GM19043 (cell line): ENCODE measurements around the gene ADGRD1.

ENCODE experiments used
- ATAC-seq: cut with Tn5 transposase; IDR thresholded peaks from one replicate; pipeline ENCODE4 v1.9.1; 2021; ENCODE audit warnings: low read depth; ENCODE audit not compliant: unreplicated experiment

The ADGRD1 gene

DNA sequence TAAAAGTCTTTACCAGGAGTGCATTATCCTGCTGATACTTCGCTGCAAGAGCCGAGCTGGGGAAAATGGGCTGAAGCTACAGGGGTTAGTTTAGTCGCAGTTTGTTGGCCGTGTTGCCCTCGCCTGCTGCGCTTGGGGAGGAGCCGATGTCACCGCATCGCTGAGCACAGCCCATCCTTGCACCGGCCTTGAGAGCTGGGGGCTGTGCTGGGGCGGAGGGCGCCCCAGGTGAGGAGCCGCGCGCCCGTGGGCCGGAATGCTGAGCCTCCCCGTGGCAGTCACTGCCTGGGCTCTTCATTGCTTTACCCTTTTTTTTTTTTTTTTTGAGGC is 50.0 kb downstream of the ADGRD1 start:
- no peak for ATAC-seq

DNA sequence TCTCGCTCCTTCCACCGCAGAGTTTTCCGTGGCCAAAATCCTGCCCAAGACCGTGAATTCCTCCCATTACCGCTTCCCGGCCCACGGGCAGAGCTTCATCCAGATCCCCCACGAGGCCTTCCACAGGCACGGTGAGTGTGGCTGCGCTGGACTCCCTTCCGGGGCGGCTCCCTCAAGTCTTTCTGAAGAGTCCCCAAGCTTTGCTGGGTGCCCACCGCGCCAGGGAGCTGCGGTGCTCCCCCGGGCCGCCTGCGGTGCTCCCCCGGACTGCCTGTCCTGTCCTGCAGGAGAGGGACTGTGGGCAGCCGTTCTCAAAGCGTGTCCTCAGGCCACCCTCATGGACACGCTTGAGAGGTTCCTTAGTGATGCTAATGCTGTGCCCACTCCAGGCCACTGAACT is 50.5 kb downstream of the ADGRD1 start:
- ATAC-seq = no peak

DNA sequence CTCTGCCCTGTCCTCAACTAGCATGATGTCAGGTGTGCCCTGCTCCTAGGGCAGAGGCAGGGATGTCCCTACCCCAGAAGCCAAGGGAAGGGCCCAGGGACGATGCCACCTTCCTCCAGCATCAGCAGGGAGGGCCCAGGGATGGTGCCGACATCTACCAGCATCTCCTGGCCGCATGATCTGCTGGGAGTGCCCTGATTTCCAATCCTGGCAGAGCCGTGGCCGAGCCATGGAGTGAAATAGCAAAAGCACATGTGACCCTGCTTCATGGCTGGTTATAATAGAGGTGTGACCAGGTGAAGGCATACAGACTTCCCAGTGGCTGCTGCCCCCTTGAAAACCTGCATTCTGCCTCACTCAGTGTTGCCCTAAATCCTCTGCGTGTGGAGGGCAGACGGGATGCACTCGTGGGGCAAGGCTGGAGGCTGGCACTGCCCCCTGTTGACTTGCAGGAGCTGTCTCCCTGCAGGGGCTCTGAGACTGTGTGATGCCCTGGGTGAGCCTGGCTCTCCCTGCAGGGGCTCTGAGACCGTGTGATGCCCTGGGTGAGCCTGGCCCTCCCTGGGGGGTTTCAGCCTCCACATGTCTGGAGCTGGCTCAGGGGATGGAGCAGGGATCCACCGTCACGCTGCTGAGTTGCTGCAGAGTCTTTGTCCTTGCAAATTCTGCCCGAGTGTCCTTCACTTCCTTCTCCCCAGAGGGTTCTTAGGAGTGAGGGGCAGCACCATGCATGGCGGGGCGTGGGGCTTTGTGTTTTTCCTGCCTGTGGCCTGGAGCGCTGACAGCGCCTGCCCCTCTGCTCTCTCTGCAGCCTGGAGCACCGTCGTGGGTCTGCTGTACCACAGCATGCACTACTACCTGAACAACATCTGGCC is 51.7 kb downstream of the ADGRD1 start:
- no peak for ATAC-seq

- ATAC-seq = no peak
These were observed 52.5 kb downstream of the ADGRD1 start for GRCh38 chr12:131006036-131006735.

DNA sequence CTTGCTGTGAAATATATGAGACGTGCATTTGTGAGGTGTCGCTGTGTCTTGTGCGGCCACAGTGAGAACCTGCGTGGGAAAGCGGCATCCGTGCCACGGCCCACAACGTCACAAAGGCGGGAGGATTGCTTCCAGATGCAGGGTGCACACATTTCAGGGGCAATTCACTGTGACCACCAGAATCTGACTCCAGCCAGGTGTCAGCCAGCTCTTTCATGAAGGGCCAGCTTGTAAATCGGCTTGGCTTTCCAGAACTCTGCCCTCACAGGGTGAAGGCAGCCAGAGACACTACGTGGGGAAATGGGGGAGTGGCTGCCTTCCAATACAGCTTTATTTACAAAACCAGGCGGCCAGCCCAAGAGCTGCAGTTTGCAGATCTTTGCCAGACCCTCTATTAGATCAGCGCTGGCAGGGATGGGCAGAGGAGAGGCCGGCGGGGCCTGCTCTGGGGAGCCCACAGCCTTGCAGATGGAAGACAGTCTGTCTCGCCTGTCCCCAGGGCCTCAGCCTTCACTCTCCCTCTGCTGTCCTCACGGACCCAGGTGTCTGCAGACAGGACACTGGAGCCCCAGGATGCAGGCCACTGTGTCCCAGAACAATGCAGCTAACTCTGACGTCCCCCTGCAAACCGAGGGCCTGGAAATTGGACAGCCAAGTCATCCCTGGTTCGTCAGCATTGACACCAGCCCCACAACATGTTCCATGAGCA is 53.5 kb downstream of the ADGRD1 start:
- ATAC-seq = no peak

DNA sequence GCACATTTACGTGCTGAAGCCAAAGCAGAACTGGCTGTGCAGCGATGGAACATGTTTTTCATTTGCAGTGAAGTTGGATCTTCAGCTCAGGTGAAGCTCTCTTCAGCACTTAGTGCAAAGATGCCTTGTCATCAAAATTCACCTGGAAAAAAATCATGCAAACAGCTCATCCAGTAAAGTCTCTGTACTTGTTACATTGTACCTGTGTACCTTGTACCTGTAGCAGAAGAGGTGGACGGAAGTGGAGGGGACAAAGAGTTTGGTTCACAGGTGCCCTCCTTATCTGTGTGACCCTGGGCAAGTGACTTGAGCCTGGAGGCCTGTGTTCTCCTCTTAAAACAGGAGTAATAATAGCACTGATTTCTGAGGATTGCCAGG is 54.0 kb downstream of the ADGRD1 start:
- no peak for ATAC-seq

DNA sequence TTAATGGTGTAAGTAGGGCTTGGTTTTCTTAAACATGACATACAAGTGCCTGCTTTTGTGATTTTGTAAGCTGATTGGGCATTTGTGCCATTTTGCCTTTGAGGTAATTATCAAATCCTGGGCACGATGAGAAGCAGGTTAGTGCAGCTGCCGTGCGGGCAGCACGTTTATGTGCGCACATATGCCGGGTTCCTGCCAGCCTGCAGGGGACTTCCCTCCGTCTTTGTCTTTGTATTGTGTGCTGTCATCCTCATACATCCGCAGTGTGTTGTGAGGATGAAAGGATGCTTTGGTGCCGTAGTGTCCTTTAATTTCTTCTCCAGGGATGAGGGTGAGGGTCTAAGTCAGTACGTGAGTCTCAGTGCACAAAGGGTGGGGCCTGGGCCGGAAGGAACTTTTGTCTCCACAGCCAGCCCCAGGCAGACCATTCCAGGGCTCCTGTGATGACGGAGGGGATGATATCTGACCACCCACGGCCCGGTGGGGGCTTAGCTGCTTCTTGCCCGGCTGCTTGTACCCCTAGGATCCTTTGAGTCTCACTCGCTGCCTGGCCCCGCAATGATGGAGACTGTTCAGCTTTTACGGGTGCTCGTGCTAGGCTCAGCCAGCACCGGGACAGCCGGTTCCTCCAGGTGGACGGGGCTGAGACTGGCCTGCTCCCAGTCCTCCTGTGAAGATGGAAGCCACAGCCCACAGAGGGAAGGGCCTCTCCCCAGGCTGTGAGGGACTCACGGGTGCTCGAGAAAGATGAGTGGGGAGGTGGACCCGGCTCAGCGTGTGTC is 54.6 kb downstream of the ADGRD1 start:
- ATAC-seq = no peak

DNA sequence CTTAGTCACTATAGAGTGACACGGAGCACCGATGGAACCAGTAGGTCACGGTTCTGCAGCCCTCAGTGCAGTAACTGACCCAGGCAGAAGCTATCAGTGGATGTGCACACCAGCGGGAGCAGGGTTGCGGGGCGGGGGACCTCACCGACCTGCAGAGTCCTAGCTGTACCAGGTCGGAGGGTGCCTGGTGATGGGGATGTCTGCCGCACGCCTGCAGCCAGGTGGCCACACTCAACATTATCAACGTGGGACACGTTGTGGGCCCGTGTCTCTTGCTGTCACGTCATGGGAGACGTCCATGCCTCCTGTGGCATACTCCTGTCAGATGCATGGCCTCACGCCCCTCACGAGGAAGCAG is 55.2 kb downstream of the ADGRD1 start:
- no peak for ATAC-seq

GRCh38 chr12:131009595-131010395 is 56.1 kb downstream of the ADGRD1 start:
- no peak for ATAC-seq

- ATAC-seq = no peak
These were observed 56.9 kb downstream of the ADGRD1 start for GRCh38 chr12:131010396-131011131.

- no peak for ATAC-seq
These were observed 57.7 kb downstream of the ADGRD1 start for GRCh38 chr12:131011165-131012079.

DNA sequence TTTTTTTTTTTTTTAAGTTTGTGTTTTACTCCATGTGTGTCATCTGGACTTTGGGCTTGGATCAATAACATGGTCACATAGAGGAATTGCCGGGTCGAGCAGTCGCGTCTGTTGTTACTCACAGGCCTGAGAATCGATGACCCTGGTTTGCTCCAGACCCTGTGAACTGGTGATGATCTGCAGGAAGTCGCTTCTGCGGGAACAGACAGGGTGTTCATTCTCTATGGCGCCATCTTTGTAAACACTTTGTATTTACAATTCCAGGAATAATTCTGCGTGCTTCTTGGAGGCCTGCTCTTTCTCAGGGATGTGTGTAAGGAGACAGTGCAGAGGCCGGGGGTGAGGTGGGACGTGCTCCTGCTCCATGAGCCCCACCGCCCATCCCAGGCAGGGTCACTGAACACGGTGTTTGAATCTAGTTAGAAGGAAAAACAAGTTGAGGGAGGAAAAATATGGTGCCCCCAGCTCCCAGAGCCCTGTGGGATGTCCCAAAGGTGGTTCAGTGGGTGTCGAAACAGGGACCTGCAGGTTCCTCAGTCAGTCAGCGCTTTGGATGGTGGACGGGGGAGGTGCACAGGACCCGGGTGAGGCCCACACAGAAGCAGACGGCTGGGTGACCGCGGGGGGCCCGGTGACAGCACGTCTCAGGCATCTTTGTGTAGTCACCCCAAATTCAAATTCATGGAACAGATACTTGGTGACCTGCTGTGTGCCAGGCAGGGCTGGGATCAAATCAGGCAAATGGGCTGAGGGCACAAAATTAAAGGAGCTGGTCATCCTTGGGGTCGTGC is 58.8 kb downstream of the ADGRD1 start:
- ATAC-seq = no peak

DNA sequence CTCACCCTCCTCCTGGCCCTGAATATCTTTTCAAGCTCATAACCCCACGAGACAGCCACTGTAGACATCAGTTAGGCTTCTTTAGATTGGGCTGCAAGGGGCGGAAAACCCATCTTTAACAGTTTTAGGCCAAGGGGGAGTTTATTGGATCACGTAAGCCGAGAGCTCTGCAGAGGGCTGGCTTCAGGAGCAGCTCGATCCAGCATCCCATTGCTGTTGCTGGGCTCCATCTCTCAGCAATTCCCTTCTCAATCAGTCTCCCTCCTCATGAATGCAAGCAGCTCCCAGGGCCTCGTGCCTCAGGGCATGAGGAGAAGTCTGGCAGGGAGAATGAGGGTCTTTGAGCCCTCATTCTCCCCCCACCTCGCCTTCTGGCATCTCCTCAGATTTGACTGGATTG is 59.4 kb downstream of the ADGRD1 start:
- no peak for ATAC-seq

DNA sequence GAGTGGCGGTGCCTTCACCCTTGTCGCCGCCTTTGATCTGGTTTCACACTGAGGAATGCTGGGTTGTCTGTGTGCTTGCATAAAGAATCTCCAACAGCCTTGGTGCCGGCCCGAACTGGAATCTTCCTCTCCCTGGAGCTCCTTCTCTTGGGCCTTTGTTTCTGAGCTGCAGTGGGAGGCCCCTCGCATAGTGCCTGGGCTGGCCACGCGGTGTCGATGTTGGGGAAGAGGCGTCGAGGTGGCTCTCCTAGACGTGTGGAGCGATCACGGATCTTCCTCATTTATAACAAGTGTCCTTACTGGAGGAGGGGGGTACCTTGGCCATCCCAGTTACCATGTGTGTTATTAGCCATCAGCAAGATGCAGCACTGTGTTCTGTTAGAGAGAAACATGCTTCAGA is 60.6 kb downstream of the ADGRD1 start:
- ATAC-seq = no peak

DNA sequence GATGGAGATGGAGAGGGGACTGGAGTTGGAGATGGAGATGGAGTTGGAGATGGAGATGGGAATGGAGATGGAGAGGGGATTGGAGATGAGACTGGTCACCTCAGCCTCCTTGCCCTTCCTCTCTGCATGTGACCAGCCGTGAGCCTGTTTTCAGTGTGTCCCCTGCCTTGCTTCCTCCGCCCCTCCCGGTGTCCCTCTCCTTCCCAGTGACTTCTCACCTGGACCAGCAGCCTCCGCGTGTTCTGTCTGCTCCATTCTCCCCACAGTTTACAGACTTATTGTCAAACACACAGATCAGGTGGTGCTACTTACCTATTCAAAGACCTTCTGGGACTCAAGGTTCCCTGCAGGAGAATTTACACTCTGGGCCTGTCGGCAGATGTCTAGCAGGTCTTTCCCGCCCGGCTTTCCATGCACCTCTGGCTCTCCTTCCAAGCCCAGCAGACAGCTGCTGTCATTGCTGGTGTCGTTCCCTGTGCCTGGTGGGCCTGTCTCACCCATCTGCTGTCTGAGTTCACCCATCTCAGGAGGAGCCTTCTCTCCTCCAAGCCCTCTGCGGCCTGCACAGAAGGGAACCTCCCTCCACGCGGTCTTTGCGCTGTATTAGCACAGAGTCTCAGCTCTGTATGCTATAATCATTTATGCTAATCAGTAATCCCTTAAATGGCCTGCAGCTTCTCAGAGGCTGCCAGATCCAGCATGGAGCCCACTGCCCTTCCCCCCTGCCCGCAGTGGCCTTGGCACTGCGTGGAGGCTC is 62.1 kb downstream of the ADGRD1 start:
- no peak for ATAC-seq

DNA sequence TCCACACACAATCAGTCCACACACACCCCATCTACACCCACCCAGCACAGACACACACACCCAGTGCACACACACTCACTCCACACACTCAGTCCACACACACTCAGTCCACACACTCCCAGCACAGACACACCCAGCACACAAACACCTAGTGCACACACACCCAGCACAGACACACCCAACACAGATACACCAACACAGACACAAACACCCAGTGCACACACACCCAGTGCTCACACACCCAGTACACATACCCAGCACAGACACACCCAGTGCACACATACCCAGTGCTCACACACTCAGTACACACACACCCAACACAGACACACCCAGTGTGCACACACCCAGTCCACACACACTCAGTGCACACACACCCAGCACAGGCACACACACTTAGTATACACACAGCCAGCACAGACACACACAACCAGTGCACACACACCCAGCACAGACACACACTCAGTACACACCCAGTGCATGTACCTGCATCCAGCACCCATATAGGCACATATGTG is 63.8 kb downstream of the ADGRD1 start:
- ATAC-seq = no peak
